Mucosa of descending colon (tissue), 3 donors: ENCODE measurements around the gene ZFP1. TPM values are rescaled to one million over a fixed set of nuclear protein-coding genes. Genes with fewer than 3 reads are reported as not detected.

Experiments used
- ATAC-seq: fragments of 200-7000 bp; cut with Tn5 transposase; one replicate; pipeline ENCODE4 v1.9.1; 2020; ENCODE audit warnings: mild to moderate bottlenecking, moderate library complexity
- DNase-seq, 3 donors: peaks; one replicate each; pipeline ENCODE4 v3.0.0-alpha.2; 2020
- H3K36me3 ChIP-seq: fragments of 200-600 bp; one replicate; pipeline ENCODE4 v1.8.0; 2021; ENCODE audit warnings: low read depth, mild to moderate bottlenecking
- H3K4me1 ChIP-seq: fragments of 200-600 bp; one replicate; pipeline ENCODE4 v1.8.0; 2021; ENCODE audit warnings: low read depth, mild to moderate bottlenecking
- H3K4me3 ChIP-seq: fragments of 200-600 bp; one replicate; pipeline ENCODE4 v1.8.0; 2021; ENCODE audit warnings: mild to moderate bottlenecking
- H3K9me3 ChIP-seq: fragments of 200-600 bp; one replicate; pipeline ENCODE4 v1.8.0; 2021; ENCODE audit warnings: mild to moderate bottlenecking
- CTCF ChIP-seq: fragments of 200-600 bp; IDR thresholded peaks from one replicate; pipeline ENCODE4 v1.8.0; 2022; ENCODE audit warnings: antibody characterized with exemption, mild to moderate bottlenecking
- intact Hi-C, 2 donors: fragments of 100-400 bp; cut with DNase I in 1 of 2; cut with micrococcal nuclease in 1 of 2; formaldehyde crosslinking; loops; one replicate each; pipeline versions ENCODE4 v1.11.0 to v1.11.1; 2022; cut with DNase I, micrococcal nuclease
- total RNA-seq, 3 donors: library from RNA; stranded (reverse); fragmentation: NEBNext Ultra II Directional in 2 of 3; extraction: Animal tissue kit (Norgen Biotek cat#: 25700) in 2 of 3; gene quantifications; one replicate each; pipeline versions ENCODE4 v1.2.1 to v1.2.4, GENCODE V29; 2021 to 2023
- donor health status: DM: no; HTN: no; CAD: no; lungs with moderate emphysema.
- donor health status: DM: no; HTN: no; CAD: no.
- donor health status: DM: no; HTN: yes; CAD: no.

The ZFP1 gene
- total RNA-seq, 3 donors from 2014 or later, result 5.6 to 17.0 (median 6.9) TPM

GRCh38 chr16:75152635-75153034, 4.3 kb downstream of the ZFP1 start:
- no peak overlapping the region for H3K4me3 ChIP-seq
- H3K36me3 ChIP-seq, result no peaks in the 10 kb centered on the region
- peaks cover 4% of the 10 kb centered on the region for H3K4me1 ChIP-seq
- ATAC-seq, result no peak
- peaks cover 22% of the 10 kb centered on the region for H3K9me3 ChIP-seq
- DNase-seq, result no peak
- intact Hi-C loops, result no loop called here
- TF ChIP-seq CTCF, result no peak

- H3K4me1 ChIP-seq, result no peaks in the 10 kb centered on the region
- H3K4me3 ChIP-seq, result no peak overlapping the region
- ATAC-seq, result no peak
- intact Hi-C loops, result no loop called here
- TF ChIP-seq CTCF, result no peak
- no peaks in the 10 kb centered on the region for H3K36me3 ChIP-seq
- DNase-seq, result no peak
- peaks cover 2% of the 10 kb centered on the region for H3K9me3 ChIP-seq
Observed at GRCh38 chr16:75160386-75160785, 12.1 kb downstream of the ZFP1 start.

- TF ChIP-seq CTCF, result no peak
- ATAC-seq, result no peak
- H3K4me1 ChIP-seq, result no peaks in the 10 kb centered on the region
- intact Hi-C loops, result no loop called here
- H3K4me3 ChIP-seq, result no peak overlapping the region
- no peak for DNase-seq
- H3K9me3 ChIP-seq, result peaks cover 78% of the 10 kb centered on the region
- no peaks in the 10 kb centered on the region for H3K36me3 ChIP-seq
Observed at GRCh38 chr16:75169899-75170405, 21.6 kb downstream of the ZFP1 start.

- no peak overlapping the region for H3K4me3 ChIP-seq
- intact Hi-C loops, result no loop called here
- H3K36me3 ChIP-seq, result no peaks in the 10 kb centered on the region
- peaks cover 83% of the 10 kb centered on the region for H3K9me3 ChIP-seq
- H3K4me1 ChIP-seq, result no peaks in the 10 kb centered on the region
- ATAC-seq (no peak), DNase-seq (no peak)
- TF ChIP-seq CTCF, result no peak
Observed at GRCh38 chr16:75172578-75172977, 24.3 kb downstream of the ZFP1 start.

- TF ChIP-seq CTCF, result no peak
- no peak overlapping the region for H3K4me3 ChIP-seq
- H3K4me1 ChIP-seq, result no peaks in the 10 kb centered on the region
- no peaks in the 10 kb centered on the region for H3K36me3 ChIP-seq
- H3K9me3 ChIP-seq, result peaks cover 58% of the 10 kb centered on the region
- DNase-seq (no peak), ATAC-seq (no peak)
- intact Hi-C loops, result no loop called here
Observed at GRCh38 chr16:75175074-75175473, 26.8 kb downstream of the ZFP1 start.

- Histone ChIP-seq H3K9me3 (peaks cover 40% of the 10 kb centered on the region), H3K4me1 (no peaks in the 10 kb centered on the region), H3K36me3 (no peaks in the 10 kb centered on the region), H3K4me3 (no peak overlapping the region)
- no peak for ATAC-seq
- no peak for TF ChIP-seq CTCF
- no peak for DNase-seq
- intact Hi-C loops, result no loop called here
Observed at GRCh38 chr16:75176926-75177325, 28.6 kb downstream of the ZFP1 start.
